ENCODE measurements around the gene PBX3. TPM values are rescaled to one million over a fixed set of nuclear protein-coding genes. Genes with fewer than 3 reads are reported as not detected.
"Not testable (repeated sequence)": the region's sequence is repeated elsewhere in the genome, so short reads cannot be mapped to it uniquely, and the experiment has no call there.

Gene PBX3
- total RNA-seq, 1 donor from 2014 or later, result 74.2 TPM

DNA sequence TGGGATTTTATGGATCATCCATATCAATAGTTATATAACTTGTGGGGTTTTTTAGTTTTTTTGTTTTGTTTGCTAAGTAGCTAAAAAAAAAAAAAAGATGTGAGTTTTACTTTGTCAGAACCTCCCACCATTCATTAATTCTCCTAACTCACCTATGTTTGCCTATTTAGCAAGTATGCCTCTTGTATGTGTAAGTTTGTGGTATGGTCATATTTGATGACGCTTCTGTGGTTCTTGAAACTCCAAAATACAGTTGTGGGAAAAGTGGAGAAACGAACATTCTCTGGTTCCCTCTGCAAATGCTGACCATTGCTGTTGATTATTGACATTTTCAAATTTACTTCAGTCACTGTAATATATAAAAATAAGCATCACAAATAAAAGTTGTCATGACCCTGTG, 75.7 kb downstream of the PBX3 start:
- DNase-seq (ENCODE audit: low spot score in 2 of 2, unreplicated experiment in 2 of 2), result no peak
- Mint-ChIP-seq H3K27ac (no peak overlapping the region), H3K36me3 (no peaks in the 10 kb centered on the region), H3K27me3 (ENCODE audit: low read depth) (no peaks in the 10 kb centered on the region), H3K4me1 (peaks cover 4% of the 10 kb centered on the region), H3K4me3 (no peak overlapping the region), H3K9me3 (no peaks in the 10 kb centered on the region)
- TF ChIP-seq, protein P1, sequence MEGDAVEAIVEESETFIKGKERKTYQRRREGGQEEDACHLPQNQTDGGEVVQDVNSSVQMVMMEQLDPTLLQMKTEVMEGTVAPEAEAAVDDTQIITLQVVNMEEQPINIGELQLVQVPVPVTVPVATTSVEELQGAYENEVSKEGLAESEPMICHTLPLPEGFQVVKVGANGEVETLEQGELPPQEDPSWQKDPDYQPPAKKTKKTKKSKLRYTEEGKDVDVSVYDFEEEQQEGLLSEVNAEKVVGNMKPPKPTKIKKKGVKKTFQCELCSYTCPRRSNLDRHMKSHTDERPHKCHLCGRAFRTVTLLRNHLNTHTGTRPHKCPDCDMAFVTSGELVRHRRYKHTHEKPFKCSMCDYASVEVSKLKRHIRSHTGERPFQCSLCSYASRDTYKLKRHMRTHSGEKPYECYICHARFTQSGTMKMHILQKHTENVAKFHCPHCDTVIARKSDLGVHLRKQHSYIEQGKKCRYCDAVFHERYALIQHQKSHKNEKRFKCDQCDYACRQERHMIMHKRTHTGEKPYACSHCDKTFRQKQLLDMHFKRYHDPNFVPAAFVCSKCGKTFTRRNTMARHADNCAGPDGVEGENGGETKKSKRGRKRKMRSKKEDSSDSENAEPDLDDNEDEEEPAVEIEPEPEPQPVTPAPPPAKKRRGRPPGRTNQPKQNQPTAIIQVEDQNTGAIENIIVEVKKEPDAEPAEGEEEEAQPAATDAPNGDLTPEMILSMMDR (IDR thresholded peaks at IDR 0.05; ENCODE audit: unreplicated experiment), result no peak

GRCh38 chr9:125823874-125824406, 76.8 kb downstream of the PBX3 start:
- not testable (repeated sequence) for DNase-seq (ENCODE audit: low spot score in 2 of 2, unreplicated experiment in 2 of 2); H3K36me3 Mint-ChIP-seq; H3K27me3 Mint-ChIP-seq (ENCODE audit: low read depth); H3K9me3 Mint-ChIP-seq; H3K4me3 Mint-ChIP-seq; H3K4me1 Mint-ChIP-seq
- peak overlapping the region; percentile 43 for H3K27ac Mint-ChIP-seq

DNA sequence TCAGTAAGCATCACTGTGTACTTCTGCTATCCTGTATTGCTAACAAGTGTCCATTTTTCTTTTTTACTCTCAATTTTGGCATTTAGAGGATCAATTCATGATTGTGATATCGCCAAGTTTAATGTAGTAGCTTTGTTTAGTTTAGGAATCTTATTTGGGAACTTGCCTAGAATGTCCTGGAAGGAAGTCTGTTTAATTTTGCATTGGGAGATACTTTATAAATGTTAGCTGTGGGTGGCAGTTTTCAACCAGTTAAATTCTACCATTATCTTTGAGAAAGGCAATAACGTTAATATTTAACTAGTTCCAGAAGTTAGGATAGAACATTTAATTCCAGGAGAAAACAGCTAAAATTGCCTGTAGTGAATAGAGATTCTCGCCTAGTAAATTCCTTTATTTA, 78.6 kb downstream of the PBX3 start:
- H3K4me1 Mint-ChIP-seq, result peaks cover 13% of the 10 kb centered on the region
- no peak for DNase-seq (ENCODE audit: low spot score in 2 of 2, unreplicated experiment in 2 of 2)
- H3K4me3 Mint-ChIP-seq, result no peak overlapping the region
- H3K36me3 Mint-ChIP-seq, result no peaks in the 10 kb centered on the region
- H3K27ac Mint-ChIP-seq, result no peak overlapping the region
- TF ChIP-seq, protein P1 (IDR thresholded peaks at IDR 0.05; ENCODE audit: unreplicated experiment), result no peak
- no peaks in the 10 kb centered on the region for H3K9me3 Mint-ChIP-seq
- no peaks in the 10 kb centered on the region for H3K27me3 Mint-ChIP-seq (ENCODE audit: low read depth)

DNA sequence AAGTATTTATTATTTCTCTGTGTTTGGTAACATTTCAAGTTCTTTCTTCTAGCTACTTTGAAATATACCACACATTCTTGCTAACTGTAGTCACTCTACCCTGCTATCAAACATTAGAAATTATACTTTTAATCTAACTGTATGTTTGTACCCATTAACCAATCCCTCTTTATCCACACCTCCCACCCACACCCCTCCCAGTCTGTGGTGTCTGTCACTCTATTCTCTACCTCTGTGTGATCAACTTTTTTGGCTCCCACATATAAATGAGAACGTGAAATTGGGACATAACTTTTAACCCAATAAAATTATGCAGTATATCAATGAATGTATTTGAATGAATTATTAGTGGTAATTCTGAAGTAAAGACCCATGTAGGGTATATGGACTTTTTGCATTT, 79.7 kb downstream of the PBX3 start:
- Mint-ChIP-seq H3K27me3 (ENCODE audit: low read depth) (no peaks in the 10 kb centered on the region), H3K4me3 (no peak overlapping the region), H3K36me3 (no peaks in the 10 kb centered on the region), H3K9me3 (no peaks in the 10 kb centered on the region), H3K27ac (no peak overlapping the region), H3K4me1 (peaks cover 15% of the 10 kb centered on the region)
- DNase-seq (ENCODE audit: low spot score in 2 of 2, unreplicated experiment in 2 of 2), result no peak
- TF ChIP-seq, protein P1 (IDR thresholded peaks at IDR 0.05; ENCODE audit: unreplicated experiment), result no peak

GRCh38 chr9:125829743-125830142, 82.6 kb downstream of the PBX3 start:
- no peaks in the 10 kb centered on the region for H3K27me3 Mint-ChIP-seq (ENCODE audit: low read depth)
- TF ChIP-seq, protein P1 (IDR thresholded peaks at IDR 0.05; ENCODE audit: unreplicated experiment), result no peak
- H3K4me3 Mint-ChIP-seq, result no peak overlapping the region

GRCh38 chr9:125831054-125831453, 83.9 kb downstream of the PBX3 start:
- peaks cover 15% of the 10 kb centered on the region for H3K4me1 Mint-ChIP-seq
- TF ChIP-seq, protein P1 (IDR thresholded peaks at IDR 0.05; ENCODE audit: unreplicated experiment), result no peak

More at GRCh38 chr9:125829743-125830142, 82.6 kb downstream of the PBX3 start:
- Mint-ChIP-seq H3K36me3 (peaks cover 3% of the 10 kb centered on the region), H3K4me1 (peaks cover 15% of the 10 kb centered on the region), H3K9me3 (no peaks in the 10 kb centered on the region), H3K27ac (no peak overlapping the region)
- no peak for DNase-seq (ENCODE audit: low spot score in 2 of 2, unreplicated experiment in 2 of 2)

More at GRCh38 chr9:125831054-125831453, 83.9 kb downstream of the PBX3 start:
- H3K27ac Mint-ChIP-seq, result no peak overlapping the region
- no peaks in the 10 kb centered on the region for H3K27me3 Mint-ChIP-seq (ENCODE audit: low read depth)
- no peak for DNase-seq (ENCODE audit: low spot score in 2 of 2, unreplicated experiment in 2 of 2)
- no peaks in the 10 kb centered on the region for H3K9me3 Mint-ChIP-seq
- H3K36me3 Mint-ChIP-seq, result peaks cover 5% of the 10 kb centered on the region
- H3K4me3 Mint-ChIP-seq, result no peak overlapping the region

Measured in mesothelial cell of epicardium (in vitro differentiated cells).